ENCODE results near the gene GPR3. TPM values are rescaled to one million over a fixed set of nuclear protein-coding genes. Genes with fewer than 3 reads are reported as not detected.

The GPR3 gene
- total and polyA plus RNA-seq, 2 of the 8 experiments (the other 6 are each of a cell fraction or from before 2014, with no cell fraction given), result 9.9 to 26.5 TPM

- TF ChIP-seq SAP30 (IDR thresholded peaks at IDR 0.05; ENCODE audit: insufficient read depth, insufficient replicate concordance, low read length) (no peak), YY1 (IDR thresholded peaks at IDR 0.05; ENCODE audit: low read depth, low read length) (peak; percentile 87), GABPA (IDR thresholded peaks at IDR 0.05; ENCODE audit: borderline replicate concordance, insufficient read depth, low read length) (no peak; the same call in 1 of the 2 replicates), GTF2F1 (IDR thresholded peaks at IDR 0.05; ENCODE audit: borderline replicate concordance, low read depth, low read length) (no peak), ZNF274 (IDR thresholded peaks at IDR 0.05; ENCODE audit: borderline replicate concordance, extremely low read depth, low read length) (no peak), KDM5A (IDR thresholded peaks at IDR 0.05; ENCODE audit: low read length) (no peak), RAD21 (IDR thresholded peaks at IDR 0.05 in 1 of 2, conservative IDR thresholded peaks at IDR 0.05 in 1 of 2; ENCODE audit: low read depth in 2 of 2, low read length in 2 of 2) (peak; percentile 36 to 46; a peak in 3 of 4 replicates), CTBP2 (IDR thresholded peaks at IDR 0.05; ENCODE audit: borderline replicate concordance, insufficient read depth, insufficient read length, low read length) (no peak), HDAC6 (IDR thresholded peaks at IDR 0.05; ENCODE audit: low read depth, low read length) (no peak), CBX5 (IDR thresholded peaks at IDR 0.05; ENCODE audit: low read depth, low read length) (no peak), CHD1 (IDR thresholded peaks at IDR 0.05; ENCODE audit: low read depth, low read length) (no peak), TCF12 (IDR thresholded peaks at IDR 0.05; ENCODE audit: low read depth, low read length) (no peak), JUN (IDR thresholded peaks at IDR 0.05; ENCODE audit: low read depth, low read length) (no peak), POLR2AphosphoS5 (IDR thresholded peaks at IDR 0.05; ENCODE audit: low read depth, low read length) (no peak), TAF7 (optimal IDR thresholded peaks at IDR 0.05; ENCODE audit: borderline replicate concordance, low read depth, low read length) (no peak)
- TF ChIP-seq, protein P1, sequence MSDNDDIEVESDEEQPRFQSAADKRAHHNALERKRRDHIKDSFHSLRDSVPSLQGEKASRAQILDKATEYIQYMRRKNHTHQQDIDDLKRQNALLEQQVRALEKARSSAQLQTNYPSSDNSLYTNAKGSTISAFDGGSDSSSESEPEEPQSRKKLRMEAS (IDR thresholded peaks at IDR 0.05), result no peak
- TF ChIP-seq, protein P2, sequence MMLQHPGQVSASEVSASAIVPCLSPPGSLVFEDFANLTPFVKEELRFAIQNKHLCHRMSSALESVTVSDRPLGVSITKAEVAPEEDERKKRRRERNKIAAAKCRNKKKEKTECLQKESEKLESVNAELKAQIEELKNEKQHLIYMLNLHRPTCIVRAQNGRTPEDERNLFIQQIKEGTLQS (IDR thresholded peaks at IDR 0.05; ENCODE audit: insufficient read depth, low read depth, low read length), result no peak
- TF ChIP-seq, protein P3, sequence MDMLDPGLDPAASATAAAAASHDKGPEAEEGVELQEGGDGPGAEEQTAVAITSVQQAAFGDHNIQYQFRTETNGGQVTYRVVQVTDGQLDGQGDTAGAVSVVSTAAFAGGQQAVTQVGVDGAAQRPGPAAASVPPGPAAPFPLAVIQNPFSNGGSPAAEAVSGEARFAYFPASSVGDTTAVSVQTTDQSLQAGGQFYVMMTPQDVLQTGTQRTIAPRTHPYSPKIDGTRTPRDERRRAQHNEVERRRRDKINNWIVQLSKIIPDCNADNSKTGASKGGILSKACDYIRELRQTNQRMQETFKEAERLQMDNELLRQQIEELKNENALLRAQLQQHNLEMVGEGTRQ (IDR thresholded peaks at IDR 0.05; ENCODE audit: low read length), result no peak
Measured at GRCh38 chr1:27403065-27403726, 10.8 kb downstream of the GPR3 start (continued).

Data from H1 (cell line).